ENCODE results near the gene C3orf18. TPM values are rescaled to one million over a fixed set of nuclear protein-coding genes. Genes with fewer than 3 reads are reported as not detected.

The C3orf18 gene
- total RNA-seq, 1 experiment from 2014 or later = 7.1 TPM

GRCh38 chr3:50587806-50588758 lies 20.5 kb upstream of the C3orf18 start:
- no peaks in the 10 kb centered on the region for H4K20me1 ChIP-seq (ENCODE audit: control insufficient read depth, insufficient read depth, insufficient read length)
- H2BK5ac ChIP-seq (ENCODE audit: insufficient read length, low read length) = no peak overlapping the region
- H3K9me3 ChIP-seq (ENCODE audit: control insufficient read depth, low read depth, low read length) = no peaks in the 10 kb centered on the region
- no peak overlapping the region for H2BK20ac ChIP-seq (ENCODE audit: low read depth, low read length, poor library complexity, severe bottlenecking)
- H3K23ac ChIP-seq (ENCODE audit: insufficient read length, low read depth, low read length) = no peak overlapping the region
- no peak for TF ChIP-seq CTCF (conservative IDR thresholded peaks at IDR 0.05)
- H2BK120ac ChIP-seq (ENCODE audit: low read depth, low read length, poor library complexity, severe bottlenecking) = no peak overlapping the region
- no peak overlapping the region for H4K5ac ChIP-seq (ENCODE audit: insufficient read length, low read depth, low read length)
- no peaks in the 10 kb centered on the region for H3K79me1 ChIP-seq (ENCODE audit: insufficient read depth, low read depth, low read length, poor library complexity, severe bottlenecking)
- H3K56ac ChIP-seq (ENCODE audit: insufficient read length, low read depth, low read length) = no peak overlapping the region
- H2AK5ac ChIP-seq (ENCODE audit: insufficient read length, low read length) = no peak overlapping the region
- no peak overlapping the region for H3K27ac ChIP-seq (ENCODE audit: insufficient read length, low read depth, low read length)
- no peak overlapping the region for H3K4ac ChIP-seq (ENCODE audit: low read depth, low read length)
- Mint-ChIP-seq H3K4me3 (no peak overlapping the region), H3K9me3 (no peaks in the 10 kb centered on the region), H3K4me1 (peaks cover 0 to 6% of the 10 kb centered on the region in 2 experiments; a peak in 3 of 4 replicates), H3K27ac (peak overlapping the region in 1 of 3 experiments; percentile 89; a peak in 2 of 7 replicates), H3K27me3 (ENCODE audit: low read depth) (peaks cover 10% of the 10 kb centered on the region), H3K36me3 (ENCODE audit: insufficient read depth in 1 of 3, low read depth in 3 of 3) (peaks cover 0 to 7% (median 2%) of the 10 kb centered on the region in 3 experiments; a peak in 2 of 7 replicates)
- no peaks in the 10 kb centered on the region for H3K4me1 ChIP-seq (ENCODE audit: insufficient read depth, low read length)
- H3T11ph ChIP-seq (ENCODE audit: low read length) = no peak overlapping the region
- H3K4me2 ChIP-seq (ENCODE audit: insufficient read depth, insufficient read length, low read length) = no peak overlapping the region
- WGBS (ENCODE audit: extremely low coverage, insufficient read length, low lambda C conversion rate) = no CpG with 5 or more reads among the region's 17 CpGs
- no peak overlapping the region for H2BK15ac ChIP-seq (ENCODE audit: low read depth, low read length)
- H4K8ac ChIP-seq (replicated peaks; ENCODE audit: insufficient read length, low read depth, low read length) = no peak overlapping the region
- no peaks in the 10 kb centered on the region for H3K79me2 ChIP-seq (ENCODE audit: insufficient read depth, low read length)
- no peak overlapping the region for H3K18ac ChIP-seq (ENCODE audit: insufficient read length, low read depth, low read length)
- H3K14ac ChIP-seq (ENCODE audit: insufficient read depth, low read length) = no peak overlapping the region; the same call in 1 of the 2 replicates
- H4K91ac ChIP-seq (ENCODE audit: insufficient read length, low read depth, low read length) = no peak overlapping the region
- no peak for DNase-seq
- no peak overlapping the region for H3K9ac ChIP-seq (ENCODE audit: extremely low read depth, insufficient read length, low read length)
- H2AFZ ChIP-seq (ENCODE audit: low read length) = no peak overlapping the region
- no peak overlapping the region for H2BK12ac ChIP-seq (ENCODE audit: insufficient read length, low read depth, low read length)
- no peaks in the 10 kb centered on the region for H3K23me2 ChIP-seq (ENCODE audit: insufficient read length, low read depth, low read length, poor library complexity, severe bottlenecking)
- H3K27me3 ChIP-seq (ENCODE audit: insufficient read depth, low read length) = no peaks in the 10 kb centered on the region

Measured in H9 (cell line).